ENCODE data around the gene GPR150. TPM values are rescaled to one million over a fixed set of nuclear protein-coding genes. Genes with fewer than 3 reads are reported as not detected.
"Not testable (repeated sequence)": the region's sequence is repeated elsewhere in the genome, so short reads cannot be mapped to it uniquely, and the experiment has no call there.

GPR150 gene
- polyA plus RNA-seq, 2 donors = 0.05 TPM; not detected in 1

DNA sequence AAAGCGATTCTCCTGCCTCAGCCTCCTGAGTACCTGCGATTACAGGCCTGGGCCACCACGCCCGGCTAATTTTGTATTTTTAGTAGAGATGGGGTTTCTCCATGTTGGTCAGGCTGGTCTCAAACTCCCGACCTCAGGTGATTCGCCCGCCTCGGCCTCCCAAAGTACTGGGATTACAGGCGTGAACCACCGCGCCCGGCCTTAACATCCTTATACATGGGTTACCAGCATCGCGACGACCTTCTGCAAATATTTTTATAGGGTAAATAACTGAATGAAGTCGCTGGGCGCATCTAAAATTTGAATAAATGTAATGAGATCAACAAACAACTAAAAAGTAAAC, 26.3 kb downstream of the GPR150 start:
- not testable (repeated sequence) for H3K36me3 ChIP-seq (ENCODE audit: control insufficient read depth in 2 of 2, insufficient read depth in 2 of 2, low read length in 1 of 2); H3K27me3 ChIP-seq (ENCODE audit: control insufficient read depth in 1 of 2, insufficient read depth in 2 of 2, low read length in 2 of 2); H3K4me1 ChIP-seq (ENCODE audit: control insufficient read depth in 2 of 2, insufficient read depth in 2 of 2, low read length in 1 of 2); H3K9me3 ChIP-seq (ENCODE audit: control insufficient read depth in 2 of 2, insufficient read depth in 1 of 2, low read depth in 1 of 2, low read length in 1 of 2)
- 83 to 87% methylated on average over 16 to 17 of the region's 17 CpGs for WGBS, 2 donors
- peak overlapping the region in 1 of 2 donors; percentile 70 for H3K4me3 ChIP-seq (ENCODE audit: low read depth in 1 of 2, low read length in 2 of 2)
- H3K27ac ChIP-seq (ENCODE audit: low read depth in 2 of 2, low read length in 1 of 2) = peak overlapping the region; percentile 49 to 96

GRCh38 chr5:95646569-95647431, 26.9 kb downstream of the GPR150 start, which contains the start of gene RFESD:
Gene RFESD (plus strand): TSS chr5:95646777. CDS start chr5:95652272, 5,495 bp downstream.
- no peaks in the 10 kb centered on the region for H3K27me3 ChIP-seq (ENCODE audit: control insufficient read depth in 1 of 2, insufficient read depth in 2 of 2, low read length in 2 of 2)
- peak within 1 kb of the TSS; percentile 95 to 96 for H3K27ac ChIP-seq (ENCODE audit: low read depth in 2 of 2, low read length in 1 of 2)
- H3K9me3 ChIP-seq (ENCODE audit: control insufficient read depth in 2 of 2, insufficient read depth in 1 of 2, low read depth in 1 of 2, low read length in 1 of 2) = no peaks in the 10 kb centered on the region
- H3K4me3 ChIP-seq (ENCODE audit: low read depth in 1 of 2, low read length in 2 of 2) = peak within 1 kb of the TSS; percentile 59 to 70
- no peaks in the 10 kb centered on the region for H3K36me3 ChIP-seq (ENCODE audit: control insufficient read depth in 2 of 2, insufficient read depth in 2 of 2, low read length in 1 of 2)
- no peaks in the 10 kb centered on the region for H3K4me1 ChIP-seq (ENCODE audit: control insufficient read depth in 2 of 2, insufficient read depth in 2 of 2, low read length in 1 of 2)
- WGBS, 2 donors = 1 to 2% methylated on average over 60 of the region's 60 CpGs

GRCh38 chr5:95647886-95648860, 28.3 kb downstream of the GPR150 start:
- H3K36me3 ChIP-seq (ENCODE audit: control insufficient read depth in 2 of 2, insufficient read depth in 2 of 2, low read length in 1 of 2) = no peaks in the 10 kb centered on the region
- no peaks in the 10 kb centered on the region for H3K4me1 ChIP-seq (ENCODE audit: control insufficient read depth in 2 of 2, insufficient read depth in 2 of 2, low read length in 1 of 2)
- H3K4me3 ChIP-seq (ENCODE audit: low read depth in 1 of 2, low read length in 2 of 2) = peak overlapping the region in 1 of 2 donors; percentile 70
- no peaks in the 10 kb centered on the region for H3K27me3 ChIP-seq (ENCODE audit: control insufficient read depth in 1 of 2, insufficient read depth in 2 of 2, low read length in 2 of 2)
- no peak overlapping the region for H3K27ac ChIP-seq (ENCODE audit: low read depth in 2 of 2, low read length in 1 of 2)
- 72 to 79% methylated on average over 12 of the region's 12 CpGs for WGBS, 2 donors
- no peaks in the 10 kb centered on the region for H3K9me3 ChIP-seq (ENCODE audit: control insufficient read depth in 2 of 2, insufficient read depth in 1 of 2, low read depth in 1 of 2, low read length in 1 of 2)

GRCh38 chr5:95649274-95649673, 29.4 kb downstream of the GPR150 start:
- no peak overlapping the region for H3K4me3 ChIP-seq (ENCODE audit: low read depth in 1 of 2, low read length in 2 of 2)
- H3K27ac ChIP-seq (ENCODE audit: low read depth in 2 of 2, low read length in 1 of 2) = no peak overlapping the region
- no peaks in the 10 kb centered on the region for H3K4me1 ChIP-seq (ENCODE audit: control insufficient read depth in 2 of 2, insufficient read depth in 2 of 2, low read length in 1 of 2)
- H3K9me3 ChIP-seq (ENCODE audit: control insufficient read depth in 2 of 2, insufficient read depth in 1 of 2, low read depth in 1 of 2, low read length in 1 of 2) = no peaks in the 10 kb centered on the region
- no peaks in the 10 kb centered on the region for H3K36me3 ChIP-seq (ENCODE audit: control insufficient read depth in 2 of 2, insufficient read depth in 2 of 2, low read length in 1 of 2)
- no peaks in the 10 kb centered on the region for H3K27me3 ChIP-seq (ENCODE audit: control insufficient read depth in 1 of 2, insufficient read depth in 2 of 2, low read length in 2 of 2)

- Histone ChIP-seq H3K4me1 (ENCODE audit: control insufficient read depth in 2 of 2, insufficient read depth in 2 of 2, low read length in 1 of 2) (no peaks in the 10 kb centered on the region), H3K9me3 (ENCODE audit: control insufficient read depth in 2 of 2, insufficient read depth in 1 of 2, low read depth in 1 of 2, low read length in 1 of 2) (no peaks in the 10 kb centered on the region), H3K36me3 (ENCODE audit: control insufficient read depth in 2 of 2, insufficient read depth in 2 of 2, low read length in 1 of 2) (no peaks in the 10 kb centered on the region), H3K27me3 (ENCODE audit: control insufficient read depth in 1 of 2, insufficient read depth in 2 of 2, low read length in 2 of 2) (no peaks in the 10 kb centered on the region), H3K27ac (ENCODE audit: low read depth in 2 of 2, low read length in 1 of 2) (no peak overlapping the region), H3K4me3 (ENCODE audit: low read depth in 1 of 2, low read length in 2 of 2) (no peak overlapping the region)
Observed at GRCh38 chr5:95649842-95650620, 30.1 kb downstream of the GPR150 start.

DNA sequence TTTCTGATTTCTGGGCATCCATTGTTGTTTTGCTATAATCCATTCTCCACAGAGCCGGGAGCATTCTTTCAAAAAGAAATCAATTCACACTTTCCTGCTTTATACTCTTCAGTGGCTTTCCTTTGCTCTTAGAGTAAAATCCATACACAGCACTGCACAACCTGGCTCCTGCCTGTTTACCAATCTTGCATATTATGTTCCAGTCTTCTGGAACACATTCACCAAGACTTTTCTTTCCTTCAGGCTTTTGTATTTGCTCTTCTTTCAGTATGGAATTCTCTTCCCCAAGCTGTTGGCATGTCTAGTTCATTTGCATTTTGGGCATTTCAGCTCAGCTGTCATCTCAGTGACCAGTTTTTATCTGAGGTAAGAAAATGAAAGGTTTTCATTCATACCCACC, 33.0 kb downstream of the GPR150 start:
- H3K27me3 ChIP-seq (ENCODE audit: control insufficient read depth in 1 of 2, insufficient read depth in 2 of 2, low read length in 2 of 2) = no peaks in the 10 kb centered on the region
- 86 to 96% methylated on average over 1 of the region's 1 CpG for WGBS, 2 donors
- no peaks in the 10 kb centered on the region for H3K9me3 ChIP-seq (ENCODE audit: control insufficient read depth in 2 of 2, insufficient read depth in 1 of 2, low read depth in 1 of 2, low read length in 1 of 2)
- no peak overlapping the region for H3K4me3 ChIP-seq (ENCODE audit: low read depth in 1 of 2, low read length in 2 of 2)
- H3K27ac ChIP-seq (ENCODE audit: low read depth in 2 of 2, low read length in 1 of 2) = no peak overlapping the region
- no peaks in the 10 kb centered on the region for H3K4me1 ChIP-seq (ENCODE audit: control insufficient read depth in 2 of 2, insufficient read depth in 2 of 2, low read length in 1 of 2)
- H3K36me3 ChIP-seq (ENCODE audit: control insufficient read depth in 2 of 2, insufficient read depth in 2 of 2, low read length in 1 of 2) = no peaks in the 10 kb centered on the region

- Histone ChIP-seq H3K36me3 (ENCODE audit: control insufficient read depth in 2 of 2, insufficient read depth in 2 of 2, low read length in 1 of 2) (no peaks in the 10 kb centered on the region), H3K27me3 (ENCODE audit: control insufficient read depth in 1 of 2, insufficient read depth in 2 of 2, low read length in 2 of 2) (no peaks in the 10 kb centered on the region), H3K27ac (ENCODE audit: low read depth in 2 of 2, low read length in 1 of 2) (no peak overlapping the region), H3K9me3 (ENCODE audit: control insufficient read depth in 2 of 2, insufficient read depth in 1 of 2, low read depth in 1 of 2, low read length in 1 of 2) (no peaks in the 10 kb centered on the region), H3K4me3 (ENCODE audit: low read depth in 1 of 2, low read length in 2 of 2) (no peak overlapping the region), H3K4me1 (ENCODE audit: control insufficient read depth in 2 of 2, insufficient read depth in 2 of 2, low read length in 1 of 2) (no peaks in the 10 kb centered on the region)
- WGBS, 2 donors = 96 to 98% methylated on average over 3 of the region's 3 CpGs
Observed at GRCh38 chr5:95654196-95654595, 34.3 kb downstream of the GPR150 start.

- 66 to 84% methylated on average over 1 of the region's 1 CpG for WGBS, 2 donors
- H3K4me1 ChIP-seq (ENCODE audit: control insufficient read depth in 2 of 2, insufficient read depth in 2 of 2, low read length in 1 of 2) = no peaks in the 10 kb centered on the region
- no peaks in the 10 kb centered on the region for H3K27me3 ChIP-seq (ENCODE audit: control insufficient read depth in 1 of 2, insufficient read depth in 2 of 2, low read length in 2 of 2)
- no peak overlapping the region for H3K27ac ChIP-seq (ENCODE audit: low read depth in 2 of 2, low read length in 1 of 2)
- no peaks in the 10 kb centered on the region for H3K9me3 ChIP-seq (ENCODE audit: control insufficient read depth in 2 of 2, insufficient read depth in 1 of 2, low read depth in 1 of 2, low read length in 1 of 2)
- no peaks in the 10 kb centered on the region for H3K36me3 ChIP-seq (ENCODE audit: control insufficient read depth in 2 of 2, insufficient read depth in 2 of 2, low read length in 1 of 2)
- no peak overlapping the region for H3K4me3 ChIP-seq (ENCODE audit: low read depth in 1 of 2, low read length in 2 of 2)
Observed at GRCh38 chr5:95655575-95655974, 35.7 kb downstream of the GPR150 start.

GRCh38 chr5:95660060-95660459, 40.2 kb downstream of the GPR150 start:
- no peaks in the 10 kb centered on the region for H3K27me3 ChIP-seq (ENCODE audit: control insufficient read depth in 1 of 2, insufficient read depth in 2 of 2, low read length in 2 of 2)
- no peaks in the 10 kb centered on the region for H3K4me1 ChIP-seq (ENCODE audit: control insufficient read depth in 2 of 2, insufficient read depth in 2 of 2, low read length in 1 of 2)
- H3K36me3 ChIP-seq (ENCODE audit: control insufficient read depth in 2 of 2, insufficient read depth in 2 of 2, low read length in 1 of 2) = no peaks in the 10 kb centered on the region
- WGBS, 2 donors = 85 to 93% methylated on average over 2 of the region's 2 CpGs
- H3K4me3 ChIP-seq (ENCODE audit: low read depth in 1 of 2, low read length in 2 of 2) = no peak overlapping the region
- no peaks in the 10 kb centered on the region for H3K9me3 ChIP-seq (ENCODE audit: control insufficient read depth in 2 of 2, insufficient read depth in 1 of 2, low read depth in 1 of 2, low read length in 1 of 2)
- no peak overlapping the region for H3K27ac ChIP-seq (ENCODE audit: low read depth in 2 of 2, low read length in 1 of 2)

Data from esophagus (tissue), 2 donors.